Medulla oblongata (tissue), 1 donor: ENCODE results near the gene ABHD17A.
"Not testable (repeated sequence)": the region's sequence is repeated elsewhere in the genome, so short reads cannot be mapped to it uniquely, and the experiment has no call there.

Source experiments
- DNase-seq: peaks from one replicate; pipeline ENCODE4 v3.0.0-alpha.2; 2015; ENCODE audit errors: extremely low spot score

Gene ABHD17A

GRCh38 chr19:1881393-1882088 is 3.8 kb downstream of the ABHD17A start:
- not testable (repeated sequence) for DNase-seq

- peak; percentile 2 for DNase-seq
Measured at GRCh38 chr19:1880611-1881392, 4.5 kb downstream of the ABHD17A start.

DNA sequence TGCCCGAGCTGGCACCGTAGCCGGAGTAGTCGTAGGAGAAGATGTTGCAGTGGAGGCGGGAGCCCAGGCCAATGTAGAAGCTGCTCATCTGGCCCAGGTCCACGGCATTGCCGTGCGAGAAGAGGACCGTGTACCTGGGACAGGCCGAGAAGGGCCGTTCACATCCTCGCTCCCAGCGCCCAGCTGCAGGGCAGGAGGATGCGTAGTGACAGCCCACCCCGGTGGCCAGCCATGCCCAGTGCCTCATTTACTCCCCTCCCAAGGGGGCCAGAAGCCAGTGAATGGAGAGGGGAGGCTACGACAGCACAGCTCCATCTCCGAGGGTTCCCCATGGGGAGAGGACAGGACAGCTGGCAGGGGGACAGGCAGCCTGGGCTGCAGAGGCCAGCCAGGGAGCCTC is 5.3 kb downstream of the ABHD17A start:
- not testable (repeated sequence) for DNase-seq

DNA sequence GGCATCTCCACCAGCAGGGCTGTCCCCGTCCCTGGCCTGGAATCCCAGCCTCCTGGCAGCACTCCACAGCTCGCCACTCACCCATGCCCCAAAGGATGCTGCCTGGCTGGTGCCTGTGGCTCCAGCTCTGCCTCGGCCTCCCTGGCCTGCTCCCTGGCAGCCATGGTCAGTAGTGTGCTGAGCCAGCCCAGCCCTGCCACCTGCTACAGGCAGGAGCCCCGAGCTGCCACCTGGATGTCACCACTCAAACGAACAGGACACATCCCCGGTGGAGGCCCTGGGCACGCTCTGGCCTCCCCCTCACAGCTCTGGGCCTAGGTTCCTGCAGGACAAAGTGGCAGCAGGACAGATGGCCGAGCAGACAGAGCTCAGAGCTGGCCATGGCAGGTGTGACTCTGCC is 6.7 kb downstream of the ABHD17A start:
- not testable (repeated sequence) for DNase-seq

DNA sequence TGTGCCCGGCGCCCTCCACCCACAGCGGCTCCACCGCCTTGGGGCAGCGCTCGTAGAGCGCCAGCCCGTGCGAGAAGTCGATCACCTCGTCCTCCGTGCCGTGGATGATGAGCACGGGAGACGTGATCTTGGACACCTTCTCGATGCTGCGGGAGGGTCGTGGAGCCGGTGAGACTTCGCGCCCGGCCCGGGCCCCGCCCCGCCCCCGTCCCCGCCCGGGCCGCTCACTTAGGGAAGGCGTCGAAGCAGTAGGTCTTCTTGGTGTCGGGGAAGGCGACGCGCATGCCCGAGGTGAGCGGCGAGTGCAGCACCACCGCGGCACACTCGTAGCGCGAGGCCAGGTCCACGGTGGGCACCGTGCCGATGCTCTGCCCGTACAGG is 8.0 kb downstream of the ABHD17A start:
- not testable (repeated sequence) for DNase-seq

- DNase-seq: peak; percentile 3
Measured at GRCh38 chr19:1876496-1877279, 8.6 kb downstream of the ABHD17A start.

DNA sequence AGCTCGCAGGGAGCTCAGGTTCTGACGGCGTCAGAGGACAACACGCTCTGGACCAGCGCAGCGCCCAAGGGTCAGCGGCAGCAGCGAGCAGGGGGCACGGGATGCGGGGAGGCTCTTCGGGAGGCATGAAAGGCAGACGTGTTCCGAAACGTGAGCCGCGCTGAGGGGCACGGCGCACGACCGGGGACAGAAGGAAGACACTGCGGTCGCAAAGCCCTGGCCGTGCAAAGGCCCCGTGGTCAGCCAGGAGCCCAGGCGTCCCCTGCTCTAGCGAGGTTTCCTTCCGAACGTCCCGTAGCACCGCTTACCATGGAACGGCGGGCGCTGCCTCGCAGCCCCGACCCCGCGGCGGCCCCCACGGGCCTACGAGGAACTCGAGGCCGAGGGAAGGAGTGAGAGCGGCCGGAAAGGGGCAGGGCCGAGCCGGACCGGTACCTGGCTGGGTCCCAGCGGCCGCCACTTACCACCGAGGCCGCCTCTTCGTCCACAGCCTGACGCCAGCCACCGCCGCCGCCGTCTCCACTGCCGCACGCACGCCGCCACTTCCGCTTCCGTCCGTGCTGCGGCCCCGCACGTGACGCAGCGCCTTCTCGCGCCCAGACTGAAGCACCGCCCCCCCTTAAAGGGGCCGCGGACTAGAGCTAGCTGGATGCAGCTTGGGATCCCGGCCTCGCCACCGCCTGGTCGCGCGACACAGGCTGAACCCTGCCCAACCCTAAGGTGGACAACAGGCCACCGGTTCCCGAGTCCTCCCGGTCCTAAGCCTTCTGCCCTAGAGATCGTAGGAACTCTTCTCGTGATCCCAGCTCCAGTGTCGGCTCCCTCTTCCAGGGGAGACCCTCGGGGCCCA is 9.4 kb downstream of the ABHD17A start:
- DNase-seq: peak; percentile 95

- DNase-seq: peak; percentile 14
Measured at GRCh38 chr19:1875265-1875645, 10.0 kb downstream of the ABHD17A start.

DNA sequence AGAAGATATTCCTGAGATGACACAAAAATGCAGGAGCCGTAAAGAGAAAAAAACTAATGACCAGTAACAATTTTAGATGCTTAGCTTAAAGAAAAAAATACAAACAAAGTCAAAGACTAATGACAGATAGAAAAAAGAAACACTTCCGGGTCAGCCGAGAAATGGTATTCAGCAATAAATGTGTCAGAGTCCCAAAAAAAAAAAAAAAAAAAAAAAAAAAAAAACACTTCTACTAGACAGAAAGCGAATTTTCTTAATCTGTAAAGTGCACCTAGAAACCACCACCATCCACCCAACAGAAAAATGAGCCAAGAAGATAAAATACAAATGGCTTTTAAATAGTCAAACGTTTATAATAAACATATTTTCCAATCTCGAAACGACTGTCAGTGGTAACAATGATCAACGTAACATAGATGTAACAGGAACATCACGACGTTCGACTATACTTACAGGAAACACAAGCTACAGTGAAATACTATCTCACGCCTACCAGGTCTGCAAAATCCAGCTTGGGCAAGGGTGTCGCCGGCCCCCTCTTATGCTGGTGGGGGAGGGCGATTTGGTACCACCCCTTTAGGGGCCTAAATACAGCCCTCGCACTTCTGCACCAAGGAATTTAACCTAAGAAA is 10.6 kb downstream of the ABHD17A start:
- DNase-seq: peak; percentile 5

- peak; percentile 47 for DNase-seq
Measured at GRCh38 chr19:1873524-1874473, 11.5 kb downstream of the ABHD17A start.

DNA sequence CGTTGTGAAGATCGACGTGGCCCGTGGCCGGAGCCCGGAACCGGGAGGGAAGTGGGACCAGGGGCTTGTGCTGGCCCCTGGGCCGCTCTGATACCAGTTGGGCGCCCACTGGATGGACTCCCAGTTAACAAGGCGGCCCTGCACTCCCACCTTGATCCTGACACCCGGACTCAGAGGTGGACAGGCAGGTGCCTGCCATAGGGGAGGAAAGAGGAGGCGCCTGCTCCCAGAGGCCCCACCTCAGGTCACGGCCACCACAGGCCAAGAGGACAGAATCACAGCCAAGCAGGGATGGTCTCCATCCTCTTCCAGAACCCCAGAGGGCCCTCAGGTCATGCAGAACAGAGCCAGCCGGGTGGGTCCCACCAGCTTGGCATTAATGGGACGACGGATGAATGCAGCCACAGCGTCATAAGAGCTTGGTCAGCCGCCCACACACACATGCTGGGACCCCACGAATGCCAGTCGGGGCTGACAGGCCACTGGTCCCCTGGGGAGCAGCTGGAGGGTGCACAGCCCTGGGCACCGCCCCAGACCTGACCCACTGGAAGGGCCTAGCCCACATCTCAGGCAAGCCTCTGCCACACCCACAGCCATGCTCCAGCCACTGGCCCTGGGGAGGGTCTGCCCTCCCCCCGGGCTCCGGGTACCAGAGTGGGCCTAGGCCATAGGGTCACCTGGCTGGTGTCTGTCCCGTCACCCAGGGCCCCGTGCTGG is 12.3 kb downstream of the ABHD17A start:
- DNase-seq: no peak

DNA sequence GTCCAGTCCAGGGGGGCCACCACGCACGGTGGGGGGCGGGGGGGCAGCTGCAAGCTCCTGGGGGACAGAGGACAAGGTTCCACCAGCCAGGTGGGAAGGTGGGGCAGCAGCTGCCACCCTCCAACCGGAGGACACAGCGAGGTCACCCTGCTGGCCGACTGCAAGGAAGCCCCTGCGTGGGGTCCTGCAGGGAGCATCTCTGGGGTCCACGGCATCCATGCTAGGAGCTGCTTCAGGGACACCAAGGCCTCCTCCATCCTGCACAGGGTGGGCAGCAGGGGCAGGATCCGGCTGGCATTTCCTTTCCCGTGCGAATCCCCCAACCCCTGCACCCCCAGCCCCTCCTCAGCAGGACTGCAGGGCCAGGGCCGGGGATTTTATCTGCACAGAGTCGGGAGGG is 13.7 kb downstream of the ABHD17A start:
- no peak for DNase-seq

- DNase-seq: no peak
Measured at GRCh38 chr19:1871140-1871597, 14.1 kb downstream of the ABHD17A start.

DNA sequence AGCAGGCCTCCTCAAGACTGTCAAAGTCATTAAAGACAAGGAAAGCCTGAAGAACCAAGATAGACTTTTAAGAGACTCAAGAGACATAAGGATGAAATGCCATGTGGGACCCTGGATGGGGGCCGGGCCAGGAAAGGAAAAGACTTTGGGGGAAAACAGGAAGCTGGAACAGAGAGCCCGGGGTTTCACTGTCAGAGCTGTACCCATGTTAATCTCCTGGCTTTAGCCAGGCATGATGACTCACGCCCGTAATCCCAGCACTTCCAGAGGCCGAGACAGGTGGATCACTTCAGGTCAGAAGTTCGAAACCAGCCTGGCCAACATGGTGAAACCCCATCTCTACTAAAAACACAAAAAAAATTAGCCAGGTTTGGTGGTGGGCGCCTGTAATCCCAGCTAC is 16.3 kb downstream of the ABHD17A start:
- no peak for DNase-seq

DNA sequence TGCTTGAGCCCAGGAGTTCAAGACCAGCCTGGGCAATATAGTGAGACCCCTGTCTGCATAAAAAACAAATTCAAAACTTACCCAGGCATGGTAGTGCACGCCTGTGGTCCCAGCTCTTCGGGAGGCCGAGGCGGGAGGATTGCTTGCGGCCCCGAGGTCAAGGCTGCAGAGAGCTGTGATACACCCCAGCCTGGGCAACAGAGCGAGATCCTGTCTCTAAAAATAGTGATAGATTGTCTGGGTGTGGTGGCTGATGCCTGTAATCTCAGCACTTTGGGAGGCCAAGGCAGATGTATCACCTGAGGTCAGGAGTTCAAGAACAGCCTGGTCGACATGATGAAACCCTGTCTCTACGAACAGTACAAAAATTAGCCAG is 18.0 kb downstream of the ABHD17A start:
- no peak for DNase-seq

DNA sequence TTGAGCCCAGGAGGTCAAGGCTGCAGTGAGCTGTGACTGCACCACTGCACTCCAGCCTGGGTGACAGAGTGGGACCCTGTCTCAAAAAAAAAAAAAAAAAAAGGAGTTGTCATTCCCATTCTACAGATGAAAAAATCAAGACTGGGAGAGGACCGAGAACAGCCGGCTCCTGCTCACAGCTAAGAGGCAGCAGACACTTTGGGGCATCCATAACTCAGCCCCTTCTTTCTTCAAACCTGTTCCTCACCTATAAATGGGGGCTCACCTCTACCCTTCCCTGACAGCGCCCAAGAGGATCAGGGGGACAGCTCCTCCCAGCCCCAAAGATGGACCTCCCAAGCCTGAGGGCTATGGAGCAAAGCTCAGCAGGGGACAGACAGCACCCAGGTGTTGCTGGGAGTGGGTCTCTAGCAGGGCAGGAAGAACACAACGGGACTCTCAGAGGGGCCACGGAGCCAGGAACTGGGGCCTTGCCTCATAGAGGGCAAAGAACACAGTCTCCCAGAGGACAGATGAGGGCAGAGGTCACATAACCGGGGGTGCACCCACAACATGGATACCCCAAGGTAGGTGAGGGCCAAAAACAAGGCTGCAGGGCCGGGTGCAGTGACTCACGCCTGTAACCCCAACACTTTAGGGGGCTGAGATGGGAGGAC is 18.5 kb downstream of the ABHD17A start:
- DNase-seq: no peak

- DNase-seq: no peak
Measured at GRCh38 chr19:1865172-1866010, 19.9 kb downstream of the ABHD17A start.
